Left lobe of liver (tissue), 2 donors: Measurements from ENCODE around the gene COTL1. TPM values are rescaled to one million over a fixed set of nuclear protein-coding genes. Genes with fewer than 3 reads are reported as not detected.
A peak's percentile ranks its signal among the peaks of the same experiment; 100 is the strongest.

Experiments used
- ATAC-seq: fragments of 200-7000 bp; cut with Tn5 transposase; one replicate; pipeline ENCODE4 v1.9.1; 2020; ENCODE audit warnings: mild to moderate bottlenecking, moderate library complexity
- DNase-seq: peaks from one replicate; pipeline ENCODE4 v3.0.0-alpha.2; 2020; ENCODE audit warnings: low spot score
- total RNA-seq: library from RNA; stranded (reverse); gene quantifications from one replicate; pipeline ENCODE4 v1.2.1, GENCODE V29; 2021
- donor health status: DM: no; HTN: no; CAD: no; lungs with moderate emphysema.
- donor health status: DM: no; HTN: yes; CAD: no.

COTL1 gene
- total RNA-seq = 15.9 TPM

GRCh38 chr16:84617791-84618580 lies at the start of gene COTL1:
Gene COTL1 (minus strand): TSS chr16:84618078. CDS start chr16:84617914, 164 bp downstream.
- DNase-seq = peak; percentile 86
- ATAC-seq = peak; percentile 77

- no peak for ATAC-seq
Measured at GRCh38 chr16:84665843-84666242, 48.0 kb upstream of the COTL1 start.

GRCh38 chr16:84665359-84665758 lies 47.5 kb upstream of the COTL1 start:
- ATAC-seq (no peak), DNase-seq (no peak)

More at GRCh38 chr16:84665843-84666242, 48.0 kb upstream of the COTL1 start:
- DNase-seq = no peak

GRCh38 chr16:84663433-84664101 lies 45.7 kb upstream of the COTL1 start:
- ATAC-seq (no peak), DNase-seq (no peak)

- DNase-seq (no peak), ATAC-seq (no peak)
Measured at GRCh38 chr16:84662471-84662870, 44.6 kb upstream of the COTL1 start.

- DNase-seq = no peak
- no peak for ATAC-seq
Measured at GRCh38 chr16:84661418-84662060, 43.7 kb upstream of the COTL1 start.

GRCh38 chr16:84660973-84661372 lies 43.1 kb upstream of the COTL1 start:
- no peak for ATAC-seq
- no peak for DNase-seq

GRCh38 chr16:84659656-84660300 lies 41.9 kb upstream of the COTL1 start:
- DNase-seq (no peak), ATAC-seq (no peak)

- DNase-seq = peak; percentile 68
- ATAC-seq = peak; percentile 85
Measured at GRCh38 chr16:84658690-84659089, 40.8 kb upstream of the COTL1 start.

GRCh38 chr16:84657229-84657837 lies 39.5 kb upstream of the COTL1 start:
- ATAC-seq (no peak), DNase-seq (no peak)

GRCh38 chr16:84656649-84657048 lies 38.8 kb upstream of the COTL1 start:
- DNase-seq (no peak), ATAC-seq (no peak)

- DNase-seq (no peak), ATAC-seq (no peak)
Measured at GRCh38 chr16:84654998-84655397, 37.1 kb upstream of the COTL1 start.

GRCh38 chr16:84654238-84654637 lies 36.4 kb upstream of the COTL1 start:
- DNase-seq (no peak), ATAC-seq (no peak)

- ATAC-seq (no peak), DNase-seq (no peak)
Measured at GRCh38 chr16:84652566-84652965, 34.7 kb upstream of the COTL1 start.

GRCh38 chr16:84650062-84650991 lies 32.4 kb upstream of the COTL1 start:
- ATAC-seq = no peak
- DNase-seq = no peak

GRCh38 chr16:84649511-84649861 lies 31.6 kb upstream of the COTL1 start:
- ATAC-seq = no peak

GRCh38 chr16:84648595-84649510 lies 31.0 kb upstream of the COTL1 start:
- ATAC-seq (peak; percentile 86), DNase-seq (peak; percentile 75)

More at GRCh38 chr16:84649511-84649861, 31.6 kb upstream of the COTL1 start:
- DNase-seq = no peak

GRCh38 chr16:84647828-84648594 lies 30.1 kb upstream of the COTL1 start, which contains the start of gene KLHL36:
Gene KLHL36 (plus strand): TSS chr16:84648511. CDS start chr16:84650868, 2,357 bp downstream.
- DNase-seq (peak; percentile 72), ATAC-seq (peak; percentile 83)
